Peyer's patch (tissue), 4 donors: ENCODE measurements around the gene SERINC5. TPM values are rescaled to one million over a fixed set of nuclear protein-coding genes. Genes with fewer than 3 reads are reported as not detected.

Experiments used
- DNase-seq, 3 donors: peaks; one replicate each; pipeline ENCODE4 v3.0.0-alpha.2; 2017 to 2019
- H3K27ac ChIP-seq, 4 donors: fragments of 200-600 bp; sonication (generic); one replicate each; pipeline ENCODE4 v1.5.1; 2016 to 2019
- H3K27me3 ChIP-seq, 2 donors: fragments of 200-600 bp; sonication (generic); one replicate each; pipeline ENCODE4 v1.5.1; 2019
- H3K36me3 ChIP-seq, 3 donors: fragments of 200-600 bp; sonication (generic); one replicate each; pipeline ENCODE4 v1.5.1; 2016 to 2019
- H3K4me1 ChIP-seq, 4 donors: fragments of 200-600 bp; sonication (generic); one replicate each; pipeline ENCODE4 v1.5.1; 2016 to 2019
- H3K4me3 ChIP-seq, 4 donors: fragments of 200-600 bp; sonication (generic); 1 replicate in 3 of 4; 2 replicates in 1 of 4; pipeline ENCODE4 v1.5.1; 2016 to 2019; ENCODE audit warnings: mild to moderate bottlenecking in 1 of 4
- H3K9me3 ChIP-seq, 4 donors: fragments of 200-600 bp; sonication (generic); one replicate each; pipeline ENCODE4 v1.5.1; 2016 to 2019; ENCODE audit warnings: mild to moderate bottlenecking in 1 of 4
- POLR2A ChIP-seq, 2 donors: fragments of 450-650 bp; IDR thresholded peaks; one replicate each; pipeline ENCODE4 v1.5.1; 2017; ENCODE audit warnings: antibody characterized with exemption in 2 of 2, mild to moderate bottlenecking in 2 of 2, moderate library complexity in 2 of 2
- total RNA-seq, 4 donors: library from RNA; depleted of rRNA; stranded (reverse); fragments of >200 nt; gene quantifications; one replicate each; pipeline ENCODE4 v1.1.0, GENCODE V29; 2016
- TF ChIP-seq, protein P1 (sequence below), 6 experiments: fragments of 450-650 bp in 4 of 6; fragments of 200-600 bp in 2 of 6; sonication (generic) in 1 of 6; IDR thresholded peaks; one replicate each; pipeline ENCODE4 v1.5.1; 2017 to 2019; ENCODE audit warnings: antibody characterized with exemption in 6 of 6, mild to moderate bottlenecking in 3 of 6, moderate library complexity in 1 of 6

Gene SERINC5
- total RNA-seq, 4 donors from 2014 or later: 22.3 to 40.9 (median 30.3) TPM

DNA sequence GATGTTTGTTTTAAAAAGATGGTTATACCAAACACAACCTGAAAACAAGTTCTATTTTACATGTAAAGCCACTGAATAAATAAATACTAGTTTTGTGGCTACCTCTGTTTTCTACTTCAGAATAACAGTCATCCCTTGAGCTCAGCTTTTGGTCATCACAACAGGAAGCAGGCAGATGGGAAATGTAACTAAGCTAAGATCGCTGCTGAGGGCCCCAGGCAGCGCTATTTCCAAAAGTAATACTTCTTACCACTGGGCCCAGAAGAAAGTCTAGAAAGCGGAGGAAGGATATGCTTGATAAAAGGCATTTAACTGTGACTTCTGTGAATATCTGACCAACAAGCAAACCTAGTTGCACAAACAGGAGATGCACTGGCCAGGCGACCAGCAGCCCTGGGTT lies 61.4 kb downstream of the SERINC5 start:
- Histone ChIP-seq H3K9me3 (no peaks in the 10 kb centered on the region), H3K4me1 (peaks cover 0 to 31% (median 0%) of the 10 kb centered on the region in 4 donors), H3K4me3 (no peak overlapping the region), H3K36me3 (peaks cover 0 to 5% (median 0%) of the 10 kb centered on the region in 3 donors), H3K27ac (peak overlapping the region in 2 of 4 donors; percentile 18 to 39), H3K27me3 (no peaks in the 10 kb centered on the region)
- no peak for DNase-seq
- TF ChIP-seq POLR2A (IDR thresholded peaks at IDR 0.05): no peak
- TF ChIP-seq, protein P1, sequence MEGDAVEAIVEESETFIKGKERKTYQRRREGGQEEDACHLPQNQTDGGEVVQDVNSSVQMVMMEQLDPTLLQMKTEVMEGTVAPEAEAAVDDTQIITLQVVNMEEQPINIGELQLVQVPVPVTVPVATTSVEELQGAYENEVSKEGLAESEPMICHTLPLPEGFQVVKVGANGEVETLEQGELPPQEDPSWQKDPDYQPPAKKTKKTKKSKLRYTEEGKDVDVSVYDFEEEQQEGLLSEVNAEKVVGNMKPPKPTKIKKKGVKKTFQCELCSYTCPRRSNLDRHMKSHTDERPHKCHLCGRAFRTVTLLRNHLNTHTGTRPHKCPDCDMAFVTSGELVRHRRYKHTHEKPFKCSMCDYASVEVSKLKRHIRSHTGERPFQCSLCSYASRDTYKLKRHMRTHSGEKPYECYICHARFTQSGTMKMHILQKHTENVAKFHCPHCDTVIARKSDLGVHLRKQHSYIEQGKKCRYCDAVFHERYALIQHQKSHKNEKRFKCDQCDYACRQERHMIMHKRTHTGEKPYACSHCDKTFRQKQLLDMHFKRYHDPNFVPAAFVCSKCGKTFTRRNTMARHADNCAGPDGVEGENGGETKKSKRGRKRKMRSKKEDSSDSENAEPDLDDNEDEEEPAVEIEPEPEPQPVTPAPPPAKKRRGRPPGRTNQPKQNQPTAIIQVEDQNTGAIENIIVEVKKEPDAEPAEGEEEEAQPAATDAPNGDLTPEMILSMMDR (IDR thresholded peaks at IDR 0.05): no peak

DNA sequence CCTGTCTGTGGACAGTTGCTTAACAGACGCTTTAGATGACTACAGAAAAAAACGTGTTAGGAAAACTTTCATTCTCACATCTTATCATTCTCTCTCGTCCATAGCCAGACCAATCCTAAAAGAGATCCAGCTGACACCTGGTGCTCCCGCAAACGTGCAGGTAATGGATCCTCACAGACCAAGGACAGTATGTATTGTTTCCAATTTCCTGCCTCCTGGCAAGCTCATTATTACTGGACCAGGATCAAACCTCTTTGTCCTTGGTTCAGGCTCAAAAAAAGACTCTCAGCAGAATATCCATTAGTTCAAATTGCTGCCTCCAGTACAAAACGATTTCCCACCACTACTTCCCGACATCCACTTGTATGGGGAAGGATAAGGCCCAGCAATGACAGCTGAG lies 62.4 kb downstream of the SERINC5 start:
- DNase-seq: no peak
- H3K4me3 ChIP-seq: no peak overlapping the region
- H3K27ac ChIP-seq: peak overlapping the region; percentile 11 to 76 (median 29)

DNA sequence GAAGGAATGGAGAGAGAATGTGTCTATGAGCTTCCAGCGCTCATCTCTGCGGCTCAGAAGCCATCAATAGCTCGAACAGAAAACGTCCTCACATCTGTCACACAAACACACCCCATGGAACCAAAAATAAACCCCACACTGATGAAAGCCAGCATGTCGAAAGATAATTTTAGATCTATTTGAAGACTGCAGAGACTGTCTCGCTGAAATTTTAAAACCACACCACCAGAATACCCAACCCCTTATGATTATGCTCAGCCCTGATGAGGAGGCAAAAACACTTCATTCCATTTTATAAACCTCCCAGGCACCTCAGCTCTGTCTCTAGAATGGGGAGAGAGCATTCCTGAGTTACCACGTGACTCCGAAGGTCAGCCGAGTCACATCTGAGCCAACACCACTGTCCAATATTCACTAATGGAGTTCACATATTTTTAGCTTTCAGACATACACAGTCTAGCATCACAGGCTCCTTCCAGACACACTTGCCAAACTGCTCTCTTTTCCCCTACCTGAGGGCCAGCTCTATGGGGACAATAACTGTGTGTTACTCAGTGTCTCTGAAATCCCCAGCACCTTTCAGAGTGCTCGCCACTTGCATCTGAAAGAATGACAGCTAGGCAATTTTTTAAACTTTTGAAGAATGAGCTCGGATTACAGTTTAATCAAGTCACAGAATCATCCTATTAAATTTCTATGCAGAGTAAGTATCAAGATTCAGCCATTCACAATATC lies 63.2 kb downstream of the SERINC5 start:
- Histone ChIP-seq H3K9me3 (no peaks in the 10 kb centered on the region), H3K4me1 (peaks cover 0 to 33% (median 0%) of the 10 kb centered on the region in 4 donors)
- TF ChIP-seq, protein P1 (IDR thresholded peaks at IDR 0.05): no peak
- TF ChIP-seq POLR2A (IDR thresholded peaks at IDR 0.05): no peak

More for the DNA sequence above, 62.4 kb downstream of the SERINC5 start:
- H3K9me3 ChIP-seq: no peaks in the 10 kb centered on the region
- TF ChIP-seq, protein P1 (IDR thresholded peaks at IDR 0.05): no peak
- TF ChIP-seq POLR2A (IDR thresholded peaks at IDR 0.05): no peak
- peaks cover 0 to 2% (median 0%) of the 10 kb centered on the region in 3 donors for H3K36me3 ChIP-seq
- peaks cover 0 to 31% (median 0%) of the 10 kb centered on the region in 4 donors for H3K4me1 ChIP-seq
- no peaks in the 10 kb centered on the region for H3K27me3 ChIP-seq

DNA sequence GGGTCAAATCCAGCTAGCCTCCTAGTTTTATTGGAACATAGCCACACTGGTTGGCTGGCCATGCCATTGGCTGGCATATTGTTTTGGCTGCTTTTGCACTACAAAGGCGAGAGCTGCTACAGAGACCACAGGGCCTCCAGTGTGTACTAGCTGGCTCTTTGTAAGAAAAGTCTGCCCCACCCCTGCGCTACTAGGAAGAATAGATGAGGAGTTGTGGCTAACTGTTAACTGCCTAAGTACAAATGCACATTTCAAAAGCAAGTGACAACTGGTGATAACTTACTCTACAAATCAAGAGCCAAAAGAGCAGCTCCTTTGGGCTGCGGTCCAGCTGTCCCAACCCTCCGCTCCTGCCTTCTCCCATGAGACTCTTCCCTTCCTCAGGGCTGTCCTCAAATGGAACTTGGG lies 63.9 kb downstream of the SERINC5 start:
- Histone ChIP-seq H3K27ac (peak overlapping the region; percentile 1 to 76 (median 44)), H3K36me3 (no peaks in the 10 kb centered on the region), H3K4me1 (peaks cover 0 to 40% (median under 1%) of the 10 kb centered on the region in 4 donors), H3K9me3 (no peaks in the 10 kb centered on the region), H3K27me3 (no peaks in the 10 kb centered on the region), H3K4me3 (no peak overlapping the region)
- peak in 2 of 3 donors; percentile 50 to 58 for DNase-seq
- TF ChIP-seq, protein P1 (IDR thresholded peaks at IDR 0.05): no peak
- no peak for TF ChIP-seq POLR2A (IDR thresholded peaks at IDR 0.05)

More for the DNA sequence above, 63.2 kb downstream of the SERINC5 start:
- no peak for DNase-seq
- Histone ChIP-seq H3K27ac (peak overlapping the region; percentile 1 to 76 (median 44)), H3K4me3 (no peak overlapping the region), H3K36me3 (no peaks in the 10 kb centered on the region), H3K27me3 (no peaks in the 10 kb centered on the region)

DNA sequence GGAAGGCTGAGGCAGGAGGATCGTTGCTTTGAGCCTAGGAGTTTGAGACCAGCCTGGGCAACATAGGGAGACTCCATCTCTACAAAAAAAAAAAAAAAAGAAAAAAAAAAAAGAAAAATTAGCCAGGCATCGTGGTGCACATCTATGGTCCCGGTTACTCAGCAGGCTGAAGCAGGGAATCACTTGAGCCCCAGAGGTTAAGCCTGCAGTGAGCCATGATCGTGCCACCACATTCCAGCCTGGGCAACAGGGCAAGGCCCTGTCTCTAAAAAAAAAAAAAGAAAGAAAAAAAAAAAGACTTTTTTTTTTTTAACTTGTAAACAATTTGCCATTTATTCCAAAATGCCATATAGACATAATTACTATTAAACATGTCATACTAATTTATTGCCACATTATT lies 64.5 kb downstream of the SERINC5 start:
- Histone ChIP-seq H3K27ac (peak overlapping the region in 3 of 4 donors; percentile 1 to 76 (median 39)), H3K4me3 (no peak overlapping the region), H3K36me3 (no peaks in the 10 kb centered on the region), H3K4me1 (peaks cover 0 to 46% (median 2%) of the 10 kb centered on the region in 4 donors), H3K9me3 (no peaks in the 10 kb centered on the region), H3K27me3 (no peaks in the 10 kb centered on the region)
- TF ChIP-seq, protein P1 (IDR thresholded peaks at IDR 0.05): no peak
- TF ChIP-seq POLR2A (IDR thresholded peaks at IDR 0.05): no peak
- no peak for DNase-seq
